Activated CD8-positive, alpha-beta memory T cell treated with anti-CD3 and anti-CD28 coated beads for 24 hours (primary cell): Measurements from ENCODE around the gene VPS72.

Source experiments
- DNase-seq: peaks from one replicate; pipeline ENCODE4 v3.0.0-alpha.2; 2020

Gene VPS72

GRCh38 chr1:151184211-151184610 is 5.8 kb downstream of the VPS72 start:
- DNase-seq = no peak

- no peak for DNase-seq
Observed at GRCh38 chr1:151176514-151177045, 13.4 kb downstream of the VPS72 start.

GRCh38 chr1:151175863-151176262 is 14.1 kb downstream of the VPS72 start, which contains the start of gene TMOD4:
TMOD4 (minus strand) TSS chr1:151175981; CDS start chr1:151174875, 1,106 bp downstream.
- DNase-seq = no peak

GRCh38 chr1:151175041-151175741 is 14.8 kb downstream of the VPS72 start:
- no peak for DNase-seq

GRCh38 chr1:151171190-151171589 is 18.8 kb downstream of the VPS72 start:
- DNase-seq = no peak

GRCh38 chr1:151167116-151167515 is 22.9 kb downstream of the VPS72 start:
- DNase-seq = no peak

- DNase-seq = no peak
Observed at GRCh38 chr1:151166505-151166956, 23.5 kb downstream of the VPS72 start.

GRCh38 chr1:151165738-151166504 is 24.1 kb downstream of the VPS72 start, which contains the start of the genes LYSMD1 and SCNM1:
LYSMD1 (minus strand) TSS chr1:151165902; CDS start chr1:151165258, 644 bp downstream.
SCNM1 (plus strand) TSS chr1:151166144; CDS start chr1:151166153, 9 bp downstream.
- DNase-seq = peak; percentile 96

GRCh38 chr1:151165281-151165737 is 24.7 kb downstream of the VPS72 start:
- DNase-seq = no peak

GRCh38 chr1:151164732-151165280 is 25.2 kb downstream of the VPS72 start:
- DNase-seq = no peak

- no peak for DNase-seq
Observed at GRCh38 chr1:151159373-151159772, 30.6 kb downstream of the VPS72 start.

GRCh38 chr1:151158751-151159251 is 31.2 kb downstream of the VPS72 start:
- peak; percentile 72 for DNase-seq

- peak; percentile 81 for DNase-seq
Observed at GRCh38 chr1:151158326-151158725, 31.7 kb downstream of the VPS72 start.

- DNase-seq = peak; percentile 78
Observed at GRCh38 chr1:151157067-151157531, 32.9 kb downstream of the VPS72 start.

- peak; percentile 86 for DNase-seq
Observed at GRCh38 chr1:151156515-151156819, 33.5 kb downstream of the VPS72 start, which contains the start of gene TNFAIP8L2. TNFAIP8L2 (plus strand) TSS chr1:151156649; CDS start chr1:151158698, 2,049 bp downstream.

- no peak for DNase-seq
Observed at GRCh38 chr1:151147665-151148064, 42.3 kb downstream of the VPS72 start.

GRCh38 chr1:151147132-151147503 is 42.9 kb downstream of the VPS72 start:
- DNase-seq = no peak

GRCh38 chr1:151146412-151147131 is 43.4 kb downstream of the VPS72 start, which contains the start of gene SEMA6C:
SEMA6C (minus strand) TSS chr1:151146631; CDS start chr1:151142621, 4,010 bp downstream.
- peak; percentile 92 for DNase-seq

GRCh38 chr1:151146072-151146411 is 44.0 kb downstream of the VPS72 start:
- DNase-seq = no peak

- DNase-seq = peak; percentile 69
Observed at GRCh38 chr1:151145304-151146071, 44.5 kb downstream of the VPS72 start.
